ENCODE results near the gene OSR1.

DNA sequence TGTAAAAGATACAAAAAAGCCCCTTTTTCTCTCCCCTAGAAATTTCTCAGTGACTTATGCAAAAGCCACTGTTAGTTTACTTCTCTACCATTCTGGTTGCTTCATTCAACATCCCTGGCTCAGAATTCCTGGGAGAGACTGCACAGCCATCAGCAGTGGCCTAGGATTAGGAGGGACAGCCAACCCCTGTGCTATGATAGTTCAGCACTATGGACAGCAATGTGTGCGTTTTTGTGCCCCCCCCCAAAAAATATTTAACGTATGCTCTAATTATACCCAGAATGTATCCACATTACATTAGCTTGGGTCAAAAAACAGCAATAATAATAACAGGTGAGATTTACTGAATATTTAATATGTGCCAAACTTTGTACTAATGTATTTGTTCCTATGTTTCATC lies 29.0 kb downstream of the OSR1 start:
- TF ChIP-seq, protein P1, sequence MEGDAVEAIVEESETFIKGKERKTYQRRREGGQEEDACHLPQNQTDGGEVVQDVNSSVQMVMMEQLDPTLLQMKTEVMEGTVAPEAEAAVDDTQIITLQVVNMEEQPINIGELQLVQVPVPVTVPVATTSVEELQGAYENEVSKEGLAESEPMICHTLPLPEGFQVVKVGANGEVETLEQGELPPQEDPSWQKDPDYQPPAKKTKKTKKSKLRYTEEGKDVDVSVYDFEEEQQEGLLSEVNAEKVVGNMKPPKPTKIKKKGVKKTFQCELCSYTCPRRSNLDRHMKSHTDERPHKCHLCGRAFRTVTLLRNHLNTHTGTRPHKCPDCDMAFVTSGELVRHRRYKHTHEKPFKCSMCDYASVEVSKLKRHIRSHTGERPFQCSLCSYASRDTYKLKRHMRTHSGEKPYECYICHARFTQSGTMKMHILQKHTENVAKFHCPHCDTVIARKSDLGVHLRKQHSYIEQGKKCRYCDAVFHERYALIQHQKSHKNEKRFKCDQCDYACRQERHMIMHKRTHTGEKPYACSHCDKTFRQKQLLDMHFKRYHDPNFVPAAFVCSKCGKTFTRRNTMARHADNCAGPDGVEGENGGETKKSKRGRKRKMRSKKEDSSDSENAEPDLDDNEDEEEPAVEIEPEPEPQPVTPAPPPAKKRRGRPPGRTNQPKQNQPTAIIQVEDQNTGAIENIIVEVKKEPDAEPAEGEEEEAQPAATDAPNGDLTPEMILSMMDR (IDR thresholded peaks at IDR 0.05 in 8 of 11, conservative IDR thresholded peaks at IDR 0.05 in 3 of 11) = no peak
- no peak for TF ChIP-seq POLR2A (IDR thresholded peaks at IDR 0.05)
- no peak for TF ChIP-seq POLR2AphosphoS5 (IDR thresholded peaks at IDR 0.05)

Measured in spleen (tissue), 7 donors.